Dermis blood vessel endothelial cell (primary cell): ENCODE results near the gene DRC1. TPM values are rescaled to one million over a fixed set of nuclear protein-coding genes. Genes with fewer than 3 reads are reported as not detected.

Source experiments
- DNase-seq: peaks from one replicate; pipeline ENCODE4 v3.0.0; 2010
- total RNA-seq: library from RNA; depleted of rRNA; stranded (reverse); fragments of >200 nt; gene quantifications from 2 replicates; pipeline ENCODE4 v1.2.3, GENCODE V29; 2014

Gene DRC1
- total RNA-seq, 1 donor from 2014 or later, result 0.17 TPM

DNA sequence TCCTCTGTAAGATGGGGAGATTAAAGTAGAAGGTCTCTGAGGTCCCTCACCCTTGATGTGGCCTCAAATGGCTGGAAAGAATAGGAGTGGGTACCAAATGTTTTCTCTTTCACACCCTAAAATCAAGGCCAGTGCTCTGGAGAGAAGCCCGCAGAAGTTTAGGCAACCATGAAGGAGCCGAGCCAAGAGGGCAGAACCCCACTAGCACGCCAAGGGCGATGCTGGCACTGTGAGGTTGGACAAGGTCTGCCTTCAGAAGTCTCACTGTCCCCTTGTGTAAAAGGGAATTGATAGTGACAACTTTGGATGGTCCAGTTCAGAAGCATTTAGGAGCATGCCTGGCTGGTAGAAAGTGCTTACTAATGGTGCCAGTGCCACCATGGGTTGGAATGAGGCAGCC lies 92.5 kb downstream of the DRC1 start:
- DNase-seq, result no peak

- no peak for DNase-seq
Measured at GRCh38 chr2:26494891-26495290, 93.2 kb downstream of the DRC1 start.

DNA sequence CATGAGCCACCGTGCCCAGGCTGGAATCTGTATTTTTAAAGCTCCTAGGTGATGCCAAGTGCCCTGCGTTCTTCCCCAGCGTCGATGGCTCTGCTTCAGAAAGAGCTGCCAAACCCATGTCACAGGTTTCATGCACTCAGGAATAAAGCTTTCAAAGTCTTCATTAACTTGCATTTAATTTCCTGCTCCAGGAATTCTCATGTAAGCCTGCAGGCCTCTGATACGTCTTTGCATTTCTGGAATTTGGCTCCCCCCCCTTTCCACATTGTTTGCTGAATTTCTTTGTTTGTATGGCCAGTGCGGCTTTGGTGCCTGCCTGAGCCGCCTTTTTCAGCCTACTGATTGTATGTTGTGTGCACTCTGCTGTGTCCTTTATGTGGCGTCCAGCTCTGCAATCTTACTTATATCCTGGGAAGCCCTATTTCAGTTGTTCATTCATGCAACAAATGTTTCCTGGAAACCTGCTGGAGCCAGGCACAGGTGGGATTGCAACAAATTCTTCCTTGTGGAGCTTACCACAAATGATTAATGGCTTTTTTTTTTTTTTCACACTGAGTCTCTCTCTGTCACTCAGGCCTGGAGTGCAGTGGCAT lies 94.1 kb downstream of the DRC1 start:
- DNase-seq, result peak; percentile 88

DNA sequence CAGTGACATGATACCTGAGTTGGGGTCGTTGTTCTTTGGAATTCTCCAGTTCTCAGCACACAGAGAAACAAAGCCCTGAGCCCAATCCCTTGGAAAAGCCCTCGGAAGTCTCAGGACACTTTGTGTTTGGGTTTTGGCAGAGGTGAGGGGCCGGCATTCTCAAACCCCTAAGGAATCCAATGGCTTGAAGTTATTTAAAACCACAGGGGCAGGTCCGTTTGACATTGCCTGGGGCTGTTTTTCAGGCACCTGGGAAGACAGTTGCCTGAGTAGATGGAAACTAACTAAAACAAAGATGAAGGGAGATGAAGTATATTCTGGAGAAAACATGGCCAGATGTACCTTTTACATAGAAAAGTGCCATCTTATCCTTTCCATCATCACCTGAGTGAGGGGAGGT lies 98.7 kb downstream of the DRC1 start:
- DNase-seq, result no peak

DNA sequence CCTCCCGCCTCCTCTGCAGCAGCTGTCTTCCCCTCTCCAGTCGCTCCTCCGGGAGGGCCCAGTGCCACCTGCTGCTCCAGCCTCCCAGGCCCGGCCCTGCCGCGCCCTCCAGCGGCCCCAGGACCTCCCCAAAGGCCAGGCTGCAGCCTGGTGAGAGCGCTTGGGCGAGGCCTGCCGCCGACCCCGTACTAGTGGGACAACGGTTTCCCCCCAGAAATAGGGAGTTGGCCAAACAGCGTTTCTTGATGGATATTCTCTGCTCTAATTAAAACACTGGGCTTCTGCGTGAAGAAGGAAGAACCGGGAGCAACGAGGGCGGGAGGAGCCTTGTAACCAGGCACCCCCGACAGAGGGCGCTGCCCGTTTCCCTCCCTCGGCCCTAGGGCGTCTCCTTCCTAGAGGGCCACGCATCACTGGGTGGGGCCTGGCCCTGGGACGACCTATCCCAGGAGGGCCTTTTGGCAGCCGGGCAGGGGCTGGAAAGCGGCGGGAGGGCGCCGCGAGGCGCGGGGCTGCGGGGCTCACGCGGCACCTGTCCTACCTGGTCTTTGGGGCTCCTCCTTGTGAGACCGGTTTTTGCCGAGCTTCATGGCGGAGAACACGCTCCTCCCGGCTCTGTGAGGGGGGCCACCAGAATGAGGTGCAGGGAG lies 101.6 kb downstream of the DRC1 start:
- peak; percentile 79 for DNase-seq

GRCh38 chr2:26504002-26504401 lies 102.3 kb downstream of the DRC1 start:
- DNase-seq, result no peak

DNA sequence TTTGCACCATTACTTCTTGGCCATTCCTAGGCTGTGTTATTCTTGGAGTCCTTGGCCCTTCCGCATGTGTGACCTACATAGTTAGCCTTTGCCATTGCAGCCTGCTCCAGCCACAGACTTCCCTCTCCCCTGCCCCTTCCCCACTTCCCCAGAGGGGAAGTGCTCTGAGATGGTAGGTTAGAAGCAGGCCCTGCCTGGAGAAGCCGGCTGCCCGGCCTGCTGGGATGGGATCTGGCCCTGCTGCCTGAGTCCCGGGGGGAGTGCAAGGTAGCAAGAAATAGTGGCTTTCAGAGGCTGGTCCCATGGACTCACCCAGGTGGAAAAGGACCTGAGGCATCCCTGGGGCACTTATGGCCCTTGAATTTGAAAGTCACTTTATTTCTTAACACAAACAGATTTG lies 104.6 kb downstream of the DRC1 start:
- no peak for DNase-seq

Other genes starting within 250 kb of the DRC1 start
- 0.37 and 0.68 TPM in 2 replicates for gene GAREM2, start 228.8 kb upstream of the DRC1 start, total RNA-seq
- gene HADHA, start 157.3 kb upstream of the DRC1 start, total RNA-seq, result 208 and 237 TPM in 2 replicates
- gene HADHB, start 157.0 kb upstream of the DRC1 start, total RNA-seq, result 151 TPM in 2 replicates
- gene SELENOI, start 55.8 kb upstream of the DRC1 start, total RNA-seq, result 16.7 and 17.9 TPM in 2 replicates
- gene ADGRF3, start 55.1 kb upstream of the DRC1 start, total RNA-seq, result 0.84 TPM in 1 of 2 replicates, not detected in the other
- 73.3 and 89.5 TPM in 2 replicates for gene OTOF, start 76.2 kb downstream of the DRC1 start, total RNA-seq
- not detected in 2 replicates for gene CIB4, start 239.4 kb downstream of the DRC1 start, total RNA-seq